HG02840 (cell line): ENCODE results near the gene ZNF507.
"Not testable (repeated sequence)": the region's sequence is repeated elsewhere in the genome, so short reads cannot be mapped to it uniquely, and the experiment has no call there.

Experiments
- ATAC-seq: cut with Tn5 transposase; IDR thresholded peaks from one replicate; pipeline ENCODE4 v1.9.1; 2021; ENCODE audit warnings: mild to moderate bottlenecking, moderate library complexity, moderate number of reproducible peaks; ENCODE audit not compliant: unreplicated experiment, low FRiP score

ZNF507 gene

DNA sequence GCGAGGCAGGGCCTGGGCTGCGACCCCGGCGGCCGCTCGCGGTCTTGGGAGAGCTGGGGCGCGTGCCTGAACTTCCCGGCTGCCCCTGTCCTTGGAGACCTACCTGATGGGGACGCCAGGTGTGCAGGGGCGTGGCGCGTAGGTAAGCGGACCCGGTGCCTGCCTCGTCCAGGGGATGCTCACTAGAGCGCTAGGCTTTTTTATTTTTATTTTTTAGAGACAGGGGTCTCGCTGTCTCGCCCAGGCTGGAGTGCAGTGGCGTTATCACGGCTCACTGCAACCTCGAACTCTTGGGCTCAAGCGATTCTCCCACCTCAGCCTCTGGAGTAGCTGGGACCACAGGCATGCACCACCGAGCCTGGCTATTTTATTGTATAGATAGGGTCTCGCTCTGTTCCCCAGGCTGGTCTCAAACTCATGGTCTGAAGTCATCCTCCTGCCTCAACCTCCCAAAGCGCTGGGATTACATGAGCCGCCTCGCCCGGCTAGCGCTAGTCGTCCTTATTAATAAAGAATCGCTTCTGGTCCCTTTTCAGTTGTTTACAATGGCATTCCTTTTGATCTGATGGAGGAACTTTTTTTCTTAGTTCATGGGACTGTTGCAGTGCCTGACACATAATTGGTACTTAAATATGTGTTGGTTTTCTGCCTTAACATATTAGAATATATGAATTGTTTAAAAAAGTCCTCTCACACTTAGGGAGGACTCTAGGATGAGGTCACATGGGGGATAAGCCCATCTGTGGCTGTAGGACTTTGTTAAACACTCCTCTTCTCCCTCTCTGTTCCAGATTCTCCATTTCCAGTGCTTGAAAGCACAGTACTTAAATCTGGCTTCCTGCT lies 61.0 kb downstream of the ZNF507 start:
- no peak for ATAC-seq

GRCh38 chr19:32407004-32407992 lies 61.9 kb downstream of the ZNF507 start:
- ATAC-seq = no peak

DNA sequence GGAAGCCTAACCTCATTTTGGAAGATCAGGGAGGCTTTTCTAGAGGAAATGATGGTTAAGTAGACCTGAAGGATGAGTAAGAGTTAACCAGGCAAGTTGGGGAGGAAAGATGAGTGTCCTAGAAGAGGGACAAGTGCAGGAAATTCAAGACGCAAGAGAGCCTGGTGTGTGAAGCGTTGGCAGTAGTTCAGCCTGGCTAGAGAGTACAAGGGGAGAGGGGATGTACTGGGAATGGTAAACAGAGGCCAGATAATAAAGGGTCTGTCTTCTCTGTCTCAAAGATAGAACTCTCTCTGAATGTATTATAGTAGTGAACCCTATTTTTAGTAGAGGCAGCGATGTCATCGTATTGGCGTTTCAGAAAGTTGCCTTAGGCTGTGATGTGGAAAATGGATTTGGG lies 69.8 kb downstream of the ZNF507 start:
- no peak for ATAC-seq

DNA sequence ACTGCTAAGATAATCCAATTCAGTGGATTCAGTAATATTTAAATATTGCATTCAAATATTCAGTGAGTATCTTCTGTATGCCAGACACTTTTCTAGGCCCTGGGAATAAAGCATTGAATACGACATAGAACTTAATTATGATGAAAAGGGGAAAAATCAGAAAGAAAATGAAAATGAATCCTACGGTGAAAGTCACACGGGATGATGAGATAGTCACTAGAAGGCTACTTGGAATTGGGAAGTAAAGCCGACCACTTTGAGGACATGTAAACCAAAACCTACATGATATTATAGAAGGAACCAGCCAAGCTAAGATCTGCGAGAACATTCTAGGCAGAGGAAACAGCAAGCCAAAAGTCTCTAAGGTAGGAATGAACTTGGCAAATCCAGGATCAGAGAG lies 70.3 kb downstream of the ZNF507 start:
- no peak for ATAC-seq

DNA sequence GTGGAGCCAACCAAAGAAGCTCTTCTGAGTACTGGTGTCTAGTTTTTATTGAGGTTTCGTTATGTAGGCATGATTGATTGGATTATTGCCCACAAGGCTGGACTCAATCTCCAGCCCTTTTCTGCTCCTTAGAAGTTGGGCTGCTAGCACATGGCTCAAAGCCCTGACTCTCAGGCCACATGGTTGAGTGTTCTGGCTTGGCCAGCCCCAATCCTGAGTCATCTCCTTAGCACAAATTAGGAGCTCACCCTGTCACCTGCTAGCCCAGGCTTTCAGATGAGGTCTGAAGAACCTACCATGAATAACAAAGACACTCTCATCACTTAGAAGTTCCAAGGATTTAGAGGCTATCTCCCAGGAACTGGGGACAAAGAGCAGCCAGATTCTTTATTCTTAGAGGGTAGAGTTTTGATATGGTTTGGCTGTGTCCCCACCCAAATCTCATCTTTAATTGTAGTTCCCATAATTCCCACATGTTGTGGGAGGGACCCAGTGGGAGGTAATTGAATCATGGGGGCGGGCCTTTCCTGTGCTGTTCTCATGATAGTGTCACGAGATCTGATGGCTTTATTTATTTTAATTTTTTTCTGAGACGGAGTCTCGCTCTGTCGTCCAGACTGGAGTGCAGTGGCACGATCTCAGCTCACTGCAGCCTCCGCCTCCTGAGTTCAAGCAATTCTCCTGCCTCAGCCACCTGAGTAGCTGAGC lies 71.5 kb downstream of the ZNF507 start:
- ATAC-seq = no peak

- no peak for ATAC-seq
Measured at GRCh38 chr19:32418155-32418554, 72.7 kb downstream of the ZNF507 start.

GRCh38 chr19:32421589-32422361 lies 76.4 kb downstream of the ZNF507 start:
- ATAC-seq = no peak

DNA sequence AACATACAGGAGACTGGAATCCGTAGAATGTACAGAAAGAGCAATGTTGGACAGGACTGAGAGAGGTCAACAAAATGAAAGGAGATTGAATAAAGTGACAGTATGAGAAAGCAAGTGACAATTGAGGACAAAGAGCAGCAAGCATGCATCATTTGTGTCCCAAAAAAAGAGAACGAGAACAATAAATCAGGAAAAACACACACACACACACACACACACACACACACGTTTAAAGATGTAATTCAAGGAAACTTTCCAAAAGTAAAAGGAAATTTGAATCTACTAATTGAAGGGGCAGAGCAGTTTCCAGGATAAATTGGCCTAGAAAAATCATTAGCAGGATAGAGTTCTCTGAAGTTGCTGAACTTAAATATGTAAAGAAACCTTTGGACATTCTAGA lies 77.0 kb downstream of the ZNF507 start:
- no peak for ATAC-seq

- not testable (repeated sequence) for ATAC-seq
Measured at GRCh38 chr19:32423944-32424343, 78.5 kb downstream of the ZNF507 start.

- no peak for ATAC-seq
Measured at GRCh38 chr19:32427536-32427935, 82.1 kb downstream of the ZNF507 start.

DNA sequence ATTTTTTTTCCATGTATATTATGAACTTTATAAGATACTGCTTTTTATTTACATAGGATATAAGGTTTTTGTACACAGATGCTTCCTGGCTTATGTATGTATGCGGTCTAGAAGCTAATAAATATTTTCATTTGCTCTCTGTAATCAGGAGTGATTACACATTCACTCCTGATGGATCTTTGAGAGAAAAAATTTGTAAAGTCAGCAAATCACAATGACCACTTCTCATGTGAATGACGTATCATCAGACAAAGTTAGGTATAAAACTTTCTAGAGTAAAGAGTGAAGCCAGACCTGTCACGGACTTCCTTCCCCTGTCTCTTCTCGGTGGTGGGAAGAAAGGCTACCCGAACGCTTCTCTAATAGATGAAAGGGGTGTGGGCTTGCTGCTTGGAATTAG lies 91.3 kb downstream of the ZNF507 start:
- no peak for ATAC-seq

- no peak for ATAC-seq
Measured at GRCh38 chr19:32437096-32437495, 91.7 kb downstream of the ZNF507 start.
